ENCODE data around the gene TAS1R3. TPM values are rescaled to one million over a fixed set of nuclear protein-coding genes. Genes with fewer than 3 reads are reported as not detected.

TAS1R3 gene
- total and polyA plus RNA-seq, 10 of the 15 experiments (the other 5 are each of a cell fraction or from before 2014, with no cell fraction given), result 0.04 to 0.51 (median 0.08) TPM; not detected in 3

DNA sequence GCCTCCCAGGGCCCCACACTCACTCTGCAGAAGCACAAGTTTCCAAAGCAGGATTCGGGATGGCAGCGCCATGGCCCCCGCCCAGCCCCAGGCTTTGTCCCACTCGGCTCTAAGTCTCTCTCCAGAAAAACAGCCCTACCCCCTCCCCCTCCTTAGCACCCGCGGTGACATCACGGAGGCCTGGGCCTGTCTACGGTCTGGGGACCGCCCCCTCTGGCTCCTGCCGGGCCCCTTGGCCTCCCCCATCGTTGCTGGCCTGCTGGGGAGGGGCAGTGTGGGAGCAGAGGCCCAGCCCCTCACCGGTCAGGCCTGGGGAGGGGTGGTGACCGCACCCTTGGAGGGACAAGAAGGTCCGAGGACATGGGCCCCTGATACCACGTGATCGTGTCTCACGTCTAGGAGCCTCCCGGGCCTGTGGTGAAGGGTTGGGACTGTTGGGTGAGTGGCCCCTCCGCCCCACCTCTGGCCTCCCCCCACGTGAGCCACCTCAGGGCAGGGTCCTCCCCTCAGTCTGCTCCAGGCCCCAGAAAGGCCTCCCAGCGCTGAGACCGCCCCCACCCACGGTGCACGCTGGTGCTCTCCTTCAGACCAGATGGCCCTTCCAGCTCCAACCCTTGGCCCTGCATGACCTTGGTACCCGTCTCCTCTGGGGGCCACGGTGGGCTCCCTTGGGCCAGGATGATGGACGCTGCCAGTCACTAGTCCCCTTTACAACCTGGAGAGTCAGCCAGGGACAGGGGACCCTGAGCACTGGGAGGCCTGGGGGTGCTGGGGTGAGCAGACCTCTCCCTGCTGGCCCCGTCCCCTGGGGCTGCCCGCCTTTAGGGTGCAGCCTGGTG is 27.6 kb downstream of the TAS1R3 start, which contains the start of gene MXRA8:
MXRA8 (minus strand) TSS at position 123 of the 839 bp plus-strand sequence; CDS start at position 72, 51 bp downstream.
- no peaks in the 10 kb centered on the region for H4K20me1 ChIP-seq (ENCODE audit: control insufficient read depth, insufficient read depth)
- H3K9ac ChIP-seq (ENCODE audit: control insufficient read depth, insufficient read depth, low read length), result no peak within 1 kb of the TSS
- intact Hi-C loops (cut with micrococcal nuclease; ENCODE audit: unreplicated experiment), result no loop called here
- no peaks in the 10 kb centered on the region for H3K9me3 ChIP-seq (replicated peaks; ENCODE audit: control insufficient read depth, insufficient read depth, low read length)
- H3K4me1 ChIP-seq (ENCODE audit: control insufficient read depth, insufficient read depth, low read length), result peaks cover 5% of the 10 kb centered on the region
- H3K36me3 ChIP-seq (ENCODE audit: control insufficient read depth in 2 of 2, insufficient read depth in 2 of 2, low read length in 1 of 2), result no peaks in the 10 kb centered on the region
- no TSS peak for BruUV-seq (replicated peaks)
- no peak within 1 kb of the TSS for H3K27ac ChIP-seq (ENCODE audit: control insufficient read depth, insufficient read depth)
- CTCF ChIA-PET, result interaction anchor here (1.7 kb wide), 1 partner anchor 13 kb away, joined by 8 read pairs; no protein-coding TSS in a partner anchor
- TF ChIP-seq, protein P1, sequence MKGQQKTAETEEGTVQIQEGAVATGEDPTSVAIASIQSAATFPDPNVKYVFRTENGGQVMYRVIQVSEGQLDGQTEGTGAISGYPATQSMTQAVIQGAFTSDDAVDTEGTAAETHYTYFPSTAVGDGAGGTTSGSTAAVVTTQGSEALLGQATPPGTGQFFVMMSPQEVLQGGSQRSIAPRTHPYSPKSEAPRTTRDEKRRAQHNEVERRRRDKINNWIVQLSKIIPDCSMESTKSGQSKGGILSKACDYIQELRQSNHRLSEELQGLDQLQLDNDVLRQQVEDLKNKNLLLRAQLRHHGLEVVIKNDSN (IDR thresholded peaks at IDR 0.05; ENCODE audit: borderline replicate concordance, extremely low read length, insufficient read depth, low read depth, low read length), result peak; percentile 20
- TF ChIP-seq ZNF274 (IDR thresholded peaks at IDR 0.05; ENCODE audit: insufficient read depth, insufficient read length), result no peak
- SMC1A ChIA-PET (ENCODE audit: uncharacterized antibody, unreplicated experiment), result no interaction called here
- peaks cover 0 to 1% of the 10 kb centered on the region in 2 experiments; a peak in 2 of 4 replicates for H3K27me3 ChIP-seq (replicated peaks in 1 of 2; ENCODE audit: control insufficient read depth in 2 of 2, insufficient read depth in 2 of 2, low read length in 1 of 2)
- POLR2A ChIA-PET, result no interaction called here
- RAD21 ChIA-PET (ENCODE audit: unreplicated experiment), result no interaction called here
- H2AFZ ChIP-seq (ENCODE audit: control insufficient read depth, low read depth, low read length), result no peak within 1 kb of the TSS
- in situ Hi-C loops (cut with MboI), result no loop called here
- ATAC-seq (peak; percentile 44), FAIRE-seq (no peak), DNase-seq (ENCODE audit: low read depth, low spot score) (no peak)
- H3K4me2 ChIP-seq (ENCODE audit: control insufficient read depth, insufficient read depth), result peak within 1 kb of the TSS; percentile 33; the same call in 1 of the 2 replicates
- no peaks in the 10 kb centered on the region for H3K79me2 ChIP-seq (ENCODE audit: control insufficient read depth, insufficient read depth, low read length)
- WGBS (ENCODE audit: insufficient coverage, insufficient replicate concordance, low lambda C conversion rate, missing lambda C conversion rate), result 9% methylated on average over 29 of the region's 29 CpGs
- no peak within 1 kb of the TSS for H3K4me3 ChIP-seq

DNA sequence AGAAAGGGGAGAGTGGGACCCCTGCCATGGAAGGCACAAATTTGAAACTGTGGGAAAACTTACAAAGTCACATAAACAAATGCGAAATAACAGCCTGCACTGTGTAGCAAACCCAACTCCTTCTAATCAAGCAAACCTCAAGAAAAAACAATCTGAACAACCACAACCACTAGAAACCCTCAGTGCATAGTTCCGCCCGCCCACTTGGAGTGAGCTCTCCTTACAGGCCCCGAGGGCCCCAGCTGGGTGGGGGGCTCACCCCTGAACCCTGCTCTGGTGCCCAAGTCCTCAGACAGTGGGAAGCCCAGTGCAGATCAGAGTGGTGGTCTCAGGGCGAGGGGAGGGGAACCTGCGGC is 28.2 kb downstream of the TAS1R3 start:
- Histone ChIP-seq H3K4me3 (no peak overlapping the region), H3K27me3 (replicated peaks in 1 of 2; ENCODE audit: control insufficient read depth in 2 of 2, insufficient read depth in 2 of 2, low read length in 1 of 2) (peaks cover 0 to 1% of the 10 kb centered on the region in 2 experiments; a peak in 2 of 4 replicates), H3K36me3 (ENCODE audit: control insufficient read depth in 2 of 2, insufficient read depth in 2 of 2, low read length in 1 of 2) (no peaks in the 10 kb centered on the region), H3K79me2 (ENCODE audit: control insufficient read depth, insufficient read depth, low read length) (no peaks in the 10 kb centered on the region), H3K9ac (ENCODE audit: control insufficient read depth, insufficient read depth, low read length) (no peak overlapping the region), H3K4me2 (ENCODE audit: control insufficient read depth, insufficient read depth) (0 out of 2 replicates have a peak overlapping the region, but pooled peaks have one; percentile 3), H4K20me1 (ENCODE audit: control insufficient read depth, insufficient read depth) (no peaks in the 10 kb centered on the region), H3K4me1 (ENCODE audit: control insufficient read depth, insufficient read depth, low read length) (peaks cover 5% of the 10 kb centered on the region), H3K27ac (ENCODE audit: control insufficient read depth, insufficient read depth) (no peak overlapping the region), H2AFZ (ENCODE audit: control insufficient read depth, low read depth, low read length) (no peak overlapping the region), H3K9me3 (replicated peaks; ENCODE audit: control insufficient read depth, insufficient read depth, low read length) (no peaks in the 10 kb centered on the region)
- no peak for DNase-seq (ENCODE audit: low read depth, low spot score)
- BruUV-seq (replicated peaks), result no TSS peak
- 10% methylated on average over 6 of the region's 6 CpGs for WGBS (ENCODE audit: insufficient coverage, insufficient replicate concordance, low lambda C conversion rate, missing lambda C conversion rate)
- ChIA-PET RAD21 (ENCODE audit: unreplicated experiment) (no interaction called here), SMC1A (ENCODE audit: uncharacterized antibody, unreplicated experiment) (no interaction called here), CTCF (interaction anchor here (1.7 kb wide), 1 partner anchor 12 kb away, joined by 8 read pairs; no protein-coding TSS in a partner anchor), POLR2A (no interaction called here)
- in situ Hi-C loops (cut with MboI), result no loop called here
- FAIRE-seq, result no peak
- intact Hi-C loops (cut with micrococcal nuclease; ENCODE audit: unreplicated experiment), result no loop called here
- peak; percentile 65 for ATAC-seq
- TF ChIP-seq RUNX3 (IDR thresholded peaks at IDR 0.05; ENCODE audit: low read length), result peak; percentile 76
- no peak for TF ChIP-seq TCF7 (IDR thresholded peaks at IDR 0.05; ENCODE audit: borderline replicate concordance)
- TF ChIP-seq SIX5 (IDR thresholded peaks at IDR 0.05; ENCODE audit: low read depth, low read length, severe bottlenecking), result no peak
- peak; percentile 76 for TF ChIP-seq PAX5 (IDR thresholded peaks at IDR 0.05; ENCODE audit: borderline replicate concordance, low read depth, low read length)
- TF ChIP-seq HDAC6 (IDR thresholded peaks at IDR 0.05; ENCODE audit: unreplicated experiment), result no peak
- TF ChIP-seq KLF5 (IDR thresholded peaks at IDR 0.05; ENCODE audit: partially characterized antibody), result no peak
- TF ChIP-seq MTA2 (IDR thresholded peaks at IDR 0.05; ENCODE audit: low read depth), result 0 out of 2 replicates have a peak, but pooled peaks have one; percentile 12

Data from GM12878 (cell line).